Tongue (tissue), 2 donors: Measurements from ENCODE around the gene FOXK2. TPM values are rescaled to one million over a fixed set of nuclear protein-coding genes. Genes with fewer than 3 reads are reported as not detected.
A peak's percentile ranks its signal among the peaks of the same experiment; 100 is the strongest.
"Not testable (repeated sequence)": the region's sequence is repeated elsewhere in the genome, so short reads cannot be mapped to it uniquely, and the experiment has no call there.

Experiments used
- DNase-seq: peaks from one replicate; pipeline ENCODE4 v3.0.0-alpha.2; 2015
- total RNA-seq: library from RNA; depleted of rRNA; stranded (reverse); fragments of >200 nt; gene quantifications from one replicate; pipeline ENCODE4 v1.2.3, GENCODE V29; 2014

The FOXK2 gene
- total RNA-seq, 1 donor from 2014 or later, result 51.7 TPM

DNA sequence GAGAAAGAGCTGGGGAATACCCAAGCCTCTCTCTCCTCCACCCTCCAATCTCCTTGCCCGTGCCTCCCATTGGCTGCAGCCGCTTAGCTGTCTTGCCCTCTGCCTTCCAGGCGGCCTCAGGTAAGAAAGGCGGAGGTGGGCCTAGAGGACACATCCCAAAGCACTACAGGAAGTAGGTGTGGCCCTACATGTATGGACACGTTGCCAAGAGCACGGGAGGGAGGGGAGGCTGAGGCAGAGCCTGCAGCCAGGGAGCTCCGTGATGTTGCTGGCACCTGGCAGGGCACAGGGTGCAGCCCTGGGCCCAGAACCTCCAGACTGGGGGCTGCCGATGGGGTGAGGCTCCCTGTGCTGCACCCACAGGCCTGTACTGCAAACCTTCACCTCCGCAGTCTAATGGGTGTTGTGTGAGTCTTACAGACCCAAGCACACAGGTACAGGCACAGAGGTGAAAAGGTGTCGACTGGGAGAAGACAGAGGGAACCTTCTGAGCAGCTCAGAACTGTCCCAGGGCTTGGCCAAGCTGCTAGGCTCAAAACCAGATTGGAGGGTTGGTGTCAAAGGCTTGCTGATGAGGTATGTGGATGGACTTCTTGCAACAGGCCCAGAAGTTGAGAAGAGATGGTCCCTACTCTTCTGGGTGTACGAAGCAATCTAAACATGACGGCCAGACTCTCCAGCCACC lies 23.5 kb upstream of the FOXK2 start:
- DNase-seq, result no peak

DNA sequence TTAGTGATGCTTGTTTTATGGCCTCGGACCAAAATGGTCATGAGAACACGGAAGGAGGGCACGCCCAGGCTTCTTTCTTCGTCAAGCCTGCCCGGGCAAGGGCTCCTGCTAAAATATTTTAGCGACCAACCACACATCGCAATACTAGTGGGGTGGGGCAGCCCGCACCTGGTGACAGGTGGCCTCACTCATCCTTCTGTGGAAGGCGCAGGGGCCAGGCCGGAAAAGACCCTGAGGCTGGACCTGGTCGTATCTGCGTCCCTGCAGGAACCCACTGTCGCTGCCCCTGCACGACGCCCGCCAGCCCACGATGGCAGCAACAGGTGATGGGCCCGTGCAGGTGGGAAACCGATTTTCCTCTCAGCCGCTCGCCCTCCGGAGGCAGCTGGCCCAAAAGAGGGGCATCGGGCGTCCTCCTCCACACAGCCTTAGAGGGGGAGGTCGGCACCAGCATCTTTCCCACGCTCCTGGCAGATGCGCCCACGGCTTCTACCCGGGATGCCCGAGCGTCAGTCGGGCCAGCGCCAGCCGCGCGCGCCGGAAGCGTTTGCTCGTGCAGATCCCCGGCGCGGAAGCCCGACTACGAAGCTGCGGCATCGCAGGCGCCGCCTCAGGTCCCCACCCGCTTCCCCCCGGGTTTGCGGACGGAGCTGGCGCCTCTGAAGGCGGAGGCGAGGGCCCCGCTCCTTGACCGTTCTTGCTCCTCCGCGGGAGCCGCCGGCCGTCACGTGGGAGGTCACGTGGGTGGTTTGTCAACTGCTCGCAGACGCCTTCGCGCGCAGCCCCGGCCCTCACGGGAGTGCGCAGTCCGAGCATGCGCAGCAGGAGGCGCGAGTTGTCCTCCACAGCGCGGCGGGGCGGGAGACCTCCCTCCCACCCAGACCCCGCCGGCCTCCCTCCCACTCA lies 22.8 kb upstream of the FOXK2 start:
- peak; percentile 98 for DNase-seq

DNA sequence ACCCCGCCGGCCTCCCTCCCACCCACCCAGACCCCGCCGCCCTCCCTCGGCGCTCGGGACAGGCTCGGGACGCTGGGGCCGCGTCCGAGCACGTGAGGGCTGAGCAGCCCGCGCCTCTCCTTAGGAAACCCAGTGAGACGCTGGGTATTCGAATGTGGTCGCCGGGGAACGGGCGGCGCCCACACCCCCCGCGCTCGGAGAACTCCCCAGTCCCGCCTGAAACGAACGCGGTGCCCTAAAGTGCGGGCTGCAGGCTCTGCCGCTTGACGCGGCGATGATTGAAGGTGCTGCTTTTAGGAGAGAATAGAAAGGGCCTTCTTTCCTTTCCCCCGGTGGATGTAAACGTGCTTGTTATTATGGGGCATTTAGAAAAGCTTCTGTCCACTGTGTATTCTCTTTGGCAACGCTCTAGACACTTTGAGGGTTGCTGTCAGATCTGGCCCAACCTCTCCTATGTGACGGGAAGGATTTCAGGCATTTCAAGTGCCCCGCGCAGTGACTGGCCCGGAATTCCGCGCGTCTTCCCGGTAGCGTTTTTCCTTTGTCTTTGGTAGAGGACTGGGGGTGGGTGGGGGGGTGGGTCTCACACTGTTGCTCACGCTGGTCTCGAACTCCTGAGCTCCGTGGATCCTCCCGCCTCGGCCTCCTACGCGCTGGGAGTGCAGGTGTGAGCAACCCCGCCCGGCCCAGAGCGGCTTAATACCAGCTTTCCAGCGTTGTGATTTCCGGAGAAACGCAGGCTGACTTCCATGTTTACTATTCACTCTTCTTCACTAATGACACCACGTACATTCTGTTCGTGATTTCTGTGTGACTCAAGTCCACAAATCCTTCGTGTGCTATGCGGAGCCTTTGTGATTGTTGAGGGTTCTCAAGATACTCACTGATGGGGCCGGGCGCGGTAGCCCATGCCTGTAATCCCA lies 21.8 kb upstream of the FOXK2 start:
- DNase-seq, result peak; percentile 50

DNA sequence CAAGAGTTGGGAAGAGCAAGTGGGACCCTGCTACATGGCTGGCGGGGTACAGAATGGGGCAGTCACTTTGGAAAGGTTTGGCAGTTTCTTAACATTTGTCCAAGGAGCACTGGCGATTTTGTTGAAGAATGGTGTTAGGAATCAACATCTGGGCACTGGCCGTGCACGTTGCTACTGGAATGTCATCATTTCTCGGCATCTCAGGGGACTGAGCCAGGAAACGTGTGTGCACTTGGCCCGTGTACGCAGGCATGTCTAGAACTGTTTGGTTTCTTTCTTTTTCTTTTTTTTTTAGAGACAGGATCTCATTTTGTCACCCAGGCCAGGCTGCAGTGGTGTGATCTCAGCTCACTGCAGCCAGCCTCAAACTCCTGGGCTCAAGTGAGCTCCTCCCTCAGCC lies 17.3 kb upstream of the FOXK2 start:
- no peak for DNase-seq

DNA sequence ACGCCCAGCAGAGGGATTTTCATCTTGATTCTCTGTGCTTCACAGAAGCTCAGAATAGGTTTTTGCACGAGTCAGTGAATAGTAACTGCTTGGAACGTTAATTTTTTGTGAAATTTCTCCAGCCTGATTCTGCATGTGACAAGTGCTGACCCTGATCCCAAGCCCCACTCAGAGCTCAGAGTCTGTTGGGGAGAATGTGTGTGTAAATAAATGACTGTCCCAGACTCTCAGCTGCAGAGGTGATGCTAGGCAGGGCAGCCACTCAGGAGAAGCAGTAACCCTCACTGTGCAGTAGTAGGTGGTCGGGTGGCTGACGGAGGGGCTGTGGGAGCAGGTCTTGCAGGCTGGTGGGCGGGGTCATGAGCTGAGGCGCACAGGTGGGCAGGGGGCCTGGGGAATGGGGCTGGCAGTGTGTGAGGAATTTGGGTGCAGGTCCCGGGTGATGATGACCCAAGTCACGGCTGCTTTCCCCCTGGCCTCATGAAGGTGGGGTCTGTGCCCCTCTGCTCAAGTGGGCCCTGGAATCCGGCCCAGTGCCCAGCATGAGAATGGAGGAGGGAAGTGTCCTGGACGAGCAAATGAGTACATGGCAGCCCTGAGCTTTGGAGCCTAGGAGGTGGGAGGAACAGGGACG lies 16.3 kb upstream of the FOXK2 start:
- DNase-seq, result no peak

DNA sequence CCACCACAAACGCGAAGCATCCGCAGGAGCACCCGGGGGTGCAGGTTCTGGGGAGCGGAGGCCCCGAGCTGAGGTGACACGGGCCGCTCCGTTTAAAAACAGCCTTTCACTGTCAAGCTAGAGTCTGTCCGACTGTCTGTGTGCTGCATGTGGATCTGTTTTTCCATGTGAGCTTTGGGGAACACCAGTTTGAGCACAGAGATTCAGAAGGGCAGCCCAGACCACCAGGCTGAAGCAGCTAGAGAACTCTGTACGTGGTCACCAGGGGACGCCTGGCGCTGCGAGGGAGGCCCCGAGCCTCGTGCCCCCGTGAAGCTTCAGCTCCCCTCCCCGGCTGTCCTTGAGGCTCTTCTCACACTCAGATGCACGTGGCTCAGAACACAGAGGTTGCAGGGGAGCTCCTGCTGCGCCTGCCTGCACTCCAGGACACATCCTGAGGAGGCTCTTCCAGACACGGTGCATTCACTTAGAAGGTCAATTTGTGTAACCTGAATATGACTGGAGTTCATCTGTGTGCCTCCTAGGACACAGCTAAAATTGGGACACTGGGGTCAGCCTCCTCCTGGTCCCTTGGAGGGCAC lies 15.7 kb upstream of the FOXK2 start:
- no peak for DNase-seq

DNA sequence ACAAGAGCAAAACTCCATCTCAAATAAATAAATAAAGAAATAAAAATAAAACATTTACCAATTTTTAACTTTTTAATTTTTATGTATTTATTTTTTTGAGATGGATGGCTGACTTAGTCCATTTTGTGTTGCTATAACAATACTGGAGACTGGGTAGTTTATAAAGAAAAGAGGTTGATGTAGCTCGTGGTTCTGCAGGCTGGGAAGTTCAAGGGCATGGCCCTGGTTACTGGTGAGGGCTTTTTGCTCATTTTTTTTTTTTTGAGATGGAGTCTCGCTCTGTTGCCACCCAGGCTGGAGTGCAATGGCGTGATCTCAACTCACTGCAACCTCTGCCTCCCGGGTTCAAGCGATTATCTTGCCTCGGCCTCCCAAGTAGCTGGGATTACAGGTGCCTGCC lies 14.2 kb upstream of the FOXK2 start:
- no peak for DNase-seq

DNA sequence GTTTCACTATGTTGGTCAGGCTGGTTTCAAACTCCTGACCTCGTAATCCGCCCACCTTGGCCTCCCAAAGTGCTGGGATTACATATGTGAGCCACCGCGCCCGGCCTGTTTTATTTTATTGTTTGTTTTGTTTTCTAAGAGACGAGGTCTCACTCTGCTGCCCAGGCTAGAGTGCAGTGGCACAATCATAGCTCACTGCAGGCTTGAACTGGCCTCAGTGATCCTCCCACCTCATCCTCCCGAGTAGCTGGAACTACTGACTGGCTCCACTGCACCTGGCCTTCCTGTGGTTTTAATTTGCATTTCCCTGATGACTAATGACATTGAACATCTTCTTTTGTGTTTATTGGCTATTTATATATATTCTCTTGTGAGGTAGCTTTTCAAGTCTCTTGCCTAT lies 13.1 kb upstream of the FOXK2 start:
- DNase-seq, result not testable (repeated sequence)

DNA sequence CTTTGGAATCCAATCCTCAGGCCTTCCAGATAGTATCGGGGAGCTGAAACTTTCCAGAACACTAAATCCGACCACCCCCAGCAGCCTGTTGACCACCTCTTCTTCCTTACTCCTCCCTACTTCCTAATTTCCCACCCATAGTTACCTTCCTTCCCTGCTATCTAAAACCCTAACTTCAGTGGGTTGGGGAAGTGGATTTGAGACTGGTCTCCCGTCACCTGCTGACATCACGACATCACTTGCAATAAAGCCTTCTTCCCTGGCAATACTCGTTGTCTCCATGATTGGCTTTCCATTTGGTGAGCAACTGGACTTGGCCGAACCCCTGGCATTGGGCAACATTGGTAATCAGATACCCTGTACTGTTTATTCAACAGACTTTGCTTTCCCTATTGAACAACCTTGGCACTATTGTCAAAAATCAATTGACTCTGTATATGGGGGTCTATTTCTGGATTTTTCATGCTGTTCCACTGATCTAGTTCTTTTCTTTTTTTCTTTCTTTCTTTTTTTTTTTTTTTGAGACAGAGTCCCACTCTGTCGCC lies 11.8 kb upstream of the FOXK2 start:
- DNase-seq, result no peak

DNA sequence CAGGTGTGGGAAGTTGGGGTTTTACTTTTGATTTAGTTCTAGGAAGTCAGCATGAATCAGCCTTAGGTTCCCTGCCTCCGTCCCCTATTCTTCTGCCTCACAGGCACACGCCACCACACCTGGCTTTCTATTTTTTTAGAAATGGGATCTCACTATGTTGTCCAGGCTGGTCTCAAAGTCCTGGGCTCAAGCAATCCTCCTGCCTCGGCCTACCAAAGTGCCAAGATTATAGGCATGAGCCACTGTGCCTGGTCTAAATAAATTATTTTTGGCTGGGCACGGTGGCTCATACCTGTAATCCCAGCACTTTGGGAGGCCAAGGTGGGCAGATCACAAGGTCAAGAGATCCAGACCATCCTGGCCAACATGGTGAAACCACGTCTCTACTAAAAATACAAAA lies 7.9 kb upstream of the FOXK2 start:
- DNase-seq, result not testable (repeated sequence)

DNA sequence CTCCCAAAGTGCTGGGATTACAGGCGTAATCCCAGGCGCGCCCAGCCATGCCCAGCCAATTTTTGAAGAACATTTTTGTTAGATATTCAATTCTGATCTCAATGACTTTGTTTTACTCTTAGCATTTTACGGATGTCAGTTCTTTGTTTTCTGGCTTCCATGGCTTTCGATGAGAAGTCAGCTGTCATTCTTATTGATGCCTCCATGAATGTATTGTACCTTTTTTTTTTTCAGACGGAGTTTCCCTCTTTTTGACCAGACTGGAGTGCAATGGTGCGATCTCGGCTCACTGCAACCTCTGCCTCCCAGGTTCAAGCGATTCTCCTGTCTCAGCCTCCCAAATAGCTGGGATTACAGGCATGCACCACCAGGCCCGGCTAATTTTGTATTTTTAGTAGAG lies 5.7 kb upstream of the FOXK2 start:
- DNase-seq, result not testable (repeated sequence)

DNA sequence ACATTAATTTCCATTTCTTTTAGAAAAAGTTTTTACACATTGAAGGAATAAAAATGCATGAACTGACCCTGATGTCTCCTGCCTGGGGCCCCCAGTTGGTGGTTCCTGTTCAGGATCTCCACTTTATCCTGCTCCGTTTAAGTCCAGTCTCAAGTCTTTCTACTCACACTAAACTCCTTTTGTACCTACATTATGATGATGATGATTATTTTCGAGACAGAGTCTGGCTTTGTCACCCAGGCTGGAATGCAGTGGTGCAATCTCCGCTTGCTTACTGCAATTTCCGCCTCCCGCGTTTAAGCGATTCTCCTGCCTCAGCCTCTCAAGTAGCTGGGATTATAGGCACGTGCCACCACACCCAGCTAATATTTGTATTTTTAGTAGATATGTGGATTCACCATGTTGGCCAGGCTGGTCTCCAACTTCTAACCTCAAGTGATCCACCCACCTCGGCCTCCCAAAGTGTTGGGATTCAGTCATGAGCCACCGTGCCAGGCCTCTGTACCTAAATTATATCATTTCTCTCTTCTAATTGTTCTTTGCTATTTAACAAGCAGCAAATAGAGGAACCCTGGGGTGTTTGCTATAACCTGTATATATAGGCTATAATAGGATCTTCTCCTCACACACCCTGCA lies 2.2 kb upstream of the FOXK2 start:
- no peak for DNase-seq

DNA sequence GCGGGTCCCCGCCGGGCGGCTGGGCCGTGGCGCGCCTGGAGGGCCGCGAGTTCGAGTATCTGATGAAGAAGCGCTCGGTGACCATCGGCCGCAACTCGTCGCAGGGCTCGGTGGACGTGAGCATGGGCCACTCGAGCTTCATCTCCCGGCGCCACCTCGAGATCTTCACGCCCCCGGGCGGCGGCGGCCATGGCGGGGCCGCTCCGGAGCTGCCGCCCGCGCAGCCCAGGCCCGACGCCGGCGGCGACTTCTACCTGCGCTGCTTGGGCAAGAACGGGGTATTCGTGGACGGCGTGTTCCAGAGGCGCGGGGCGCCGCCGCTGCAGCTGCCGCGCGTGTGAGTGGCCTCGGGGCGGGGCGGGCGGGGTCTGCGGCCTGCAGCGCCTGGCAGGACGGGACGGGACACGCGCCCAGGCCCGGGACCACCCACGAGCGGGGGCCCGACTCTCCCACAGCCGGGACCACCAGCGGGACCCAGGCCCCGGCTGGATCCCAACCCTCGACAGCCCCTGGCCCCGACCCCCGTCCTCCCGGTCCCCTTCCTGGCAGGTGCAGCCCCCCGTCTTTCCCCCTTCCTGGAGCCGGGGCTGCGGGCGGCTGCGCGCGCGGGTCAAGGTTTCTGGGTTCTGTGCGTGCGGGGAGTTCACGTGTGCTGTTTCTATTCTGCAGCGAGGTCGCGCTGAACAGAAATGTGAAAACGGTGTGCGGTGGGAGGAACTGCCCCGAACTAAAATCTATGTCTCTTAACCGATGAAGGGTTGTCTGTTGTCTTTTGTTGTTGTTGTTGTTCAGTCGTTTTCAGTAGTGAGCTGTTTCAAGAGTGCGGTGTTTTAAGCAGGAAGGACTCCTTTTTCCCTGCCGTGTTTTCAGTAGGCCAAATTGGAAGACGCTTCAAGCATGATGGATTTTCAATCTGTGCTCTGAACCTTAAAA lies 705 bp downstream of the FOXK2 start:
- no peak for DNase-seq

DNA sequence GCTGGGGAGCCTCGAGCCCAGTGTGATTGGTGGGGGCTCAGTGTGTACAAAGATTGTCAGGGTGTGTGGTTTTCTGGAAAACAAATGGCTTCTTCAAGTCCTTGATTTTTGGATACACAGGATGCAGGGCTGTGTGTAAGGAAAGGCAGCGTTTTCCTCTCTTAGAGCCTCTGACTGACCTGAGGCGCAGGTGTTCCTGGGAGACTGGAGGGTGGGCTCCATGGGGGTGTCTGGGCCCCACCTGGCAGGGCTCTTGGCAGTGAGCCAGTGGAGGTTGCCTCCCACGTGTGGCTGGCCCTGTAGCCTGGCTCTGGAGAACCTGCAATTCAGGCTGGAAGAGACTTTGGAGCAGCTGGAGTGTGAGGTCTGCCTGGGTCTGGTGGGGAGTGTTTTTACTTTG lies 5.0 kb downstream of the FOXK2 start:
- no peak for DNase-seq

DNA sequence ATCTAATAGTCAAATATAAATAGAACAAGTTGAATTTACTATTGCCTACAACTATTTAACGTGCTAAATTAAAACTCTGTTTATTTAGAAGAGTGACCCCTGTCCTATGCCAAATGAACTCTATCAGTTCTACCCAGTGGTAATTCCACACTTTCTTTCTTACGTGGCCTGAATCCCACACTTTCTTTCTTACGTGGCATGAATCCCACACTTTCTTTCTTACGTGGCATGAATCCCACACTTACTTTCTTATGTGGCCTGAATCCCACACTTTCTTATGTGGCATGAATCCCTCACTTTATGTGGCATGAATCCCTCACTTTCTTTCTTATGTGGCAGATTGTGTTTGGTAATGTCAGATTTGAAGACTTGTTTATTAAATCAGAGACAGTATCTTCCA lies 6.2 kb downstream of the FOXK2 start:
- DNase-seq, result no peak

DNA sequence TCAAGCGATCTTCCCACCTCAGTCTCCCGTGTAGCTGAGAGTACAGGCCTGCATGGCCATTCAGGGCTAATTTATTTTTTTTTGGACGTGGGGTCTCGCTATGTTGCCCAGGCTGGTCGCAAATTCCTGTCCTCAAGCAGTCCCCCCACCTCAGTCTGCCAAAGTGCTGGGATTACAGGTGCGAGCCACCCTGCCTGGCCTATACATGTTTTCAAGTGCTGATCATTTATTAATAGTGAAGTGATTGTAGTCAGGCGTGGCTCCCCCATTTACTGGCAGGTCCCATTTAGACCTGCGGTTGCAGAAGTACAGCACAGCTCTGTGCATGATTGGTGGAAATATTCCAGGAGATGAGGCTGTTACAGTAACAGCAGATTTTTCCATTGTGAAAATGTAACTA lies 8.4 kb downstream of the FOXK2 start:
- peak; percentile 51 for DNase-seq

DNA sequence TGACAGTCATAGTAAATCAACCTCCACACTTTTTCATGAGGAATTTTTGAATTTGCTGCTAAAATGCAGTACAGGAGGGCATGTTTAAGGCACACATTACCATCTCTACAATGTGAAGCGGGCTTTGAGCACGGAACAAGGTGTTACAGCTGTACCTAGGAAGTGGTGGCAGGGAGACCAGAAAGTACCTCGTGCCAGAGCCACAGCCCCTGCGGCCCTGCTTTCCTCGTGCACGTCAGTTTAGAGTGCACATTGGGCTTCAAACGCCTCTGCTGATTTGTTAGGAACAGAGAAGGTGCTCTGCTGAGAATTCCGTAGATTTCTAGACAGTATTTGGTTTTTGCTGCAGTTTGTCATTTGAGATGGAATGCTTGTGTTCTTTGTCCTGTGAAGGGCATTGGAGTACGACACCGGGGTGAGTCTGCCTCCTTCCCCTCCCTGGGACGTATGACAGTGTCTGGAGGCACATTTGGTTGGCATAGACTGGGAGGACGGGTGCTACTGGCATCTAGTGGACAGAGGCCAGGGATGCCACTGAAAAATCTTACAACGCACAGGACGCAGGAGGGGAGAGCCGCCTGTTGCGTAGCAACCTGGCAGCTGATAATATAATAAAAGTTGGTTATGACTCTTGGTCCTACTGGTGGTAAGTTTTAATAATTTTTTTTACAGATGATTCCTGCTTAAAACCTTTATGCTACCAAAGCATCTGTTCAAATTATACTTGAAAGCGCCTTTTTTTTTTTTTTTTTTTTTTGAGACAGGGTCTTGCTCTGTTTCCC lies 9.1 kb downstream of the FOXK2 start:
- DNase-seq, result peak; percentile 79

DNA sequence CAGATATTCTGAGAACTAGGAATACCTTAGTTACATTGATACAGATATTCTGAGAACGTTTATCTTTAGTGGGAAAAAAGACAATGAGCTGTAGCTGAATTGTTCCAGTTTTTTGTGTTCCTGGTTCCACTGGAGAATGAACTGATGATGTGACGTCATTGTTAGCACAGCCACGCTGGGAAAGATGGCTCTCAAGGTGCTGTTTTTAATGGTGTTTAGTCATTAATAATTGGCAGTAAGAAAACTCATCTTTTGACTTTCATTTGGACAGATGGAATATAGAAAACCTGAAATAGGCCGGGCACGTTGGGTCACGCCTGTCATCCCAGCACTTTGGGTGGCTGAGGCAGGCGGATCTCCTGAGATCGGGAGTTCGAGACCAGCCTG lies 10.4 kb downstream of the FOXK2 start:
- DNase-seq, result no peak

DNA sequence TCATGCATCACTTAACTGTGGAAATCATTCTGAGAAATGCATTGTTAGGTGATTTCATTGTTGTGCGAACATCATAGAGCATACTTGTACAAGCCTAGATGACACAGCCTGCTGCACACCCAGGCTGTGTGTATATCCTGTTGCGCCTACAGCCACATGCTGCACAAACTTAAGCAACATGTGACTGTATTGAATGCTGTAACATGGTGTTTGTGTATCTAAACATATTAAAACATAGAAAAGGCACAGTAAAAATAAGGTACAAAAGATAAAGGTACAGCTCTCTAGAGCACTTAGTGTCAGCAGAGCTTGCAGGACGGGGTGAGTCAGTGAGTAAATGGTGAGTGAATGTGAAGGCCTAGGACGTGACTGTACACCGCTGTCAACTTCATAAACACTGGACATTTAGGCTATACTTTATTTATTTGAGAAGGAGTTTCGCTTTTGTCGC lies 11.9 kb downstream of the FOXK2 start:
- no peak for DNase-seq
